AG10803 (cell line): ENCODE data around the gene NLRP7.

ENCODE experiments used
- DNase-seq: peaks from one replicate; pipeline ENCODE4 v3.0.0; 2010; ENCODE audit warnings: low read depth
- H3K4me3 ChIP-seq: 2 replicates; pipeline ENCODE4 v1.5.1; 2011; ENCODE audit warnings: mild to moderate bottlenecking, low read length, control low read depth
- TF ChIP-seq, protein P1 (sequence below): conservative IDR thresholded peaks from 2 replicates; pipeline ENCODE4 v1.5.1; 2011; ENCODE audit warnings: mild to moderate bottlenecking, low read length, control low read depth, inconsistent platforms

NLRP7 gene

DNA sequence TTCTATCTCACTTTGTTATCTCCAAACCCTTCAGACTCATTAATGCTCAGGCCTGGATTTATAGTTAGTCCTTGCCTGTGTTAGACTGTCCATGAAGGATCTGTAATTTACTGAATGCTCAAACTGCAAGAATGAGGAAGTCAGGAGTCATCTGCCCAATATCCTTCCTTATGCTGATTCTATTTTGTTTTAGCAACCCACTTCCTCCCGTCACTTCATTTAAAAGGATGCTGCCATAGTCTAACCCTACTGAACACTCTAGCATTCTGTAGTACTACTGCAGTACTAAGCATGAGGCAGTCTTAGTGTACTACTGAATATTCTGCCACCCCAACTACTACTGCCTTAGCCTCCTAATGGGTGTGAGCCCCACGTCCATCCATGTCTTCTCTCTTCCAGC lies 71.8 kb downstream of the NLRP7 start:
- no peak overlapping the region for H3K4me3 ChIP-seq
- no peak for DNase-seq
- TF ChIP-seq, protein P1, sequence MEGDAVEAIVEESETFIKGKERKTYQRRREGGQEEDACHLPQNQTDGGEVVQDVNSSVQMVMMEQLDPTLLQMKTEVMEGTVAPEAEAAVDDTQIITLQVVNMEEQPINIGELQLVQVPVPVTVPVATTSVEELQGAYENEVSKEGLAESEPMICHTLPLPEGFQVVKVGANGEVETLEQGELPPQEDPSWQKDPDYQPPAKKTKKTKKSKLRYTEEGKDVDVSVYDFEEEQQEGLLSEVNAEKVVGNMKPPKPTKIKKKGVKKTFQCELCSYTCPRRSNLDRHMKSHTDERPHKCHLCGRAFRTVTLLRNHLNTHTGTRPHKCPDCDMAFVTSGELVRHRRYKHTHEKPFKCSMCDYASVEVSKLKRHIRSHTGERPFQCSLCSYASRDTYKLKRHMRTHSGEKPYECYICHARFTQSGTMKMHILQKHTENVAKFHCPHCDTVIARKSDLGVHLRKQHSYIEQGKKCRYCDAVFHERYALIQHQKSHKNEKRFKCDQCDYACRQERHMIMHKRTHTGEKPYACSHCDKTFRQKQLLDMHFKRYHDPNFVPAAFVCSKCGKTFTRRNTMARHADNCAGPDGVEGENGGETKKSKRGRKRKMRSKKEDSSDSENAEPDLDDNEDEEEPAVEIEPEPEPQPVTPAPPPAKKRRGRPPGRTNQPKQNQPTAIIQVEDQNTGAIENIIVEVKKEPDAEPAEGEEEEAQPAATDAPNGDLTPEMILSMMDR: no peak

DNA sequence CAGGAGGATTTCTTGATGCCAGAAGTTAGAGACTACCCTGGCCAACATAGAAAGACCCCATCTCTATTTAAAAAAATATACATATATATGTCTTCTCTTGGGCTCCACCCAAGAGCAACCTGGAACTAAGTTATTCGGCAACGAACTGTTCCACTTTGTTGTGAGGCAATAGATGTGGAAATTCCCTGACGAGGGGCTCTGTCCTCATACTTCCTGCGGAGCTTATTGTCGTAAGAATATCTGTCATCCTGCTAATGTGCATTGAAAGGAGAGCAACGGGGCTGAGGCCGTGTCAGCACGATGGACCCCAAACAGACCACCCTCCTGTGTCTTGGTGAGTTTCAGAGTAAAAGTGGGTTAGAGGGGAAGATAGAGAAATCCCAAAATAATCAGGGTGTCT lies 73.3 kb downstream of the NLRP7 start, which contains the start of gene FCAR:
TSS of gene FCAR (plus strand) at position 246 of the 400 bp plus-strand sequence. CDS start at position 301, 55 bp downstream.
- no peak for DNase-seq
- no peak within 1 kb of the TSS for H3K4me3 ChIP-seq

More for the DNA sequence above, 73.3 kb downstream of the NLRP7 start, which contains the start of gene FCAR:
- TF ChIP-seq, protein P1: no peak
